HG02970 (cell line): Measurements from ENCODE around the gene C1orf232.

Experiments
- ATAC-seq: cut with Tn5 transposase; IDR thresholded peaks from one replicate; pipeline ENCODE4 v1.9.1; 2021; ENCODE audit warnings: mild to moderate bottlenecking, moderate library complexity, moderate number of reproducible peaks; ENCODE audit not compliant: unreplicated experiment, low FRiP score

C1orf232 gene

DNA sequence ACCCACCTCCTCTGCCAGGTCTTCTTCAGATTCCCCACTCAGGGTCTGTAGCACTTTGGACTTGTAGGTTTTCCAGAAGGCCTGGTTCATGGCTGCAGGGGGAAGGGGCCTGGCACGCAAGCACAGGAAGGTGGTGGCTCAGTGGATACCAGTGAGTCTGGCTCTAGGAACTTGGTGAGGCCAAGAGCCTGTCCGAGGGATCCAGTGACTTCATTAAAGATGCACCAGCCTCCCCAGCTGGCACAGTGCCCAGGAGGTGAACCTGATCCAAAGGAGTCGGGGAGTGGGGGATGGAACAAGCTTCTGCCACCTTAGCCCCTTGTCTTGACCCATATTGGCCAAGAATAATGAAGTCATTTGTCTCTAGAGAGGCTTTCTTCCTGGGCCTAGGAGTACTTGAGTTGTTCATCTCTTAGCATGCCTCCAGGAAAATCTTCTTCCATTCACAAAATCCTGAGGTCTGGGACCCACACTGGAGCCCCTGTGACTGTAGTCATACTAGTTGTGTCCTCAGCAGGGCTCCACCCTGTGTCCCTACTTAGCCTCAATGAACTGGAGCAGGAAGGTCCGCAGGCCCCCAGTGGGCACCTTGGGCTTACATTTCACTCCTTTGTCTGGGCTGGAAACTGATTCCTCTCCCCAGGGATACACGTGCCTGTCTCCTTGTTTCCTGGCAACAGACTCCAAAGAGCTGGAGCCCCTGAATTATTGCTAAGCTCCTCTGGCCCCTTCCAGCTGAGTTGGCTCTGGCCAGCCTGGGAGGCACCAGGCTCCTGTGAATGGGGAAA lies at the start of gene C1orf232:
Gene C1orf232, minus strand, starts transcription at position 554 of the 788 bp plus-strand sequence. Its CDS starts 464 bp downstream, at position 90.
- ATAC-seq = no peak

DNA sequence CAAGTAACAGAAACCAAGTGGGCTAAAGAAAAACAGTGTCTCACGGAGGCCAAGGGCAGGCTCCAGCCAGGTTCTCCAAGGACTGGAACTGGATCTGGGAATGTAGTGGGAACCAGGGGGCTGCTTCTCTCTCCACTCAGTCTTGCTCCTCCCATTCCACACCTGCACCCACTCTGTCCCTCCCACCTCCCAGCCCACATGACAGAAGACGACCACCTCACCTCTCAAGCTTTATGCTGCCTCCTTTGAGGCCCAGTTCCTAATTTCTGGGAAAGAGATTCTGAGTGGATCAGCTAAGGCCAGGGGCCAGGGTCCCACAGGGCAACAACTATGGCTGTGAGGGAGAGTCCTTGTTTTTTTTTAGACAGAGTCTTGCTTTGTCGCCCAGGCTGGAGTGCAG lies 46.5 kb upstream of the C1orf232 start:
- ATAC-seq = no peak

GRCh38 chr1:26213335-26213905 lies 44.7 kb upstream of the C1orf232 start:
- ATAC-seq = no peak

- ATAC-seq = no peak
Observed at GRCh38 chr1:26212726-26213125, 44.0 kb upstream of the C1orf232 start.

DNA sequence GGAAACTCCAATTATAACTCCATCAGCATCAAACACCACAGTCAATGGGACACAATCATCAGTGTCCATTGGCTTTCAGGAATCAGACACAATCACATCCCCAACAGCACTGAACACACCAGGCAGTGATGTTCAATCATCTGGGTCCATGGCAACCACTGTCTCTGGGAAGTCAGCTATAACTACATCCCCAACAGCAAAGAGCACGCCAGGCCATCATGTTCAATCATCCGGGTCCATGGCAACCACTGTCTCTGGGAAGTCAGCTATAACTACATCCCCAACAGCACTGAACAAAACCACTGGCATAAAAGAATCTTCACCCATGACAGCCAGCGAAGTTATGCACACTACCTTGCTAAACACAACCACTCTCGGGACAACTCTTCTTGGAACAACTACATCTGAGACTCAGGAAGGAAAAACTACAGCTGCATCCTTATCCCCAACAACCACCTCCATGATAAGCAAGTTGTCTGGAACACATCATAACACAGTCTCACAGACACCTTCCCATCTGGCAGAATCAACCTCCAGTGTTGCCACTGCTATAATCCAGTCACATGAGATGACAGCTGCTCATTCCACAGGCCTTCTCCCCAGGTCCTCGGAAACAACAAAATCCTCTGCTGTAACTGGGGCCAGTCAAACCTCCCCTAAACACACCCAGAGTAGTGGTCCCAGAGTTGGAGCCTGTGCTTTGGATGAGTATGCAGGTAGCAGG lies 41.5 kb upstream of the C1orf232 start:
- no peak for ATAC-seq

- no peak for ATAC-seq
Observed at GRCh38 chr1:26203642-26204318, 35.0 kb upstream of the C1orf232 start.

GRCh38 chr1:26200413-26200812 lies 31.6 kb upstream of the C1orf232 start:
- ATAC-seq = no peak

DNA sequence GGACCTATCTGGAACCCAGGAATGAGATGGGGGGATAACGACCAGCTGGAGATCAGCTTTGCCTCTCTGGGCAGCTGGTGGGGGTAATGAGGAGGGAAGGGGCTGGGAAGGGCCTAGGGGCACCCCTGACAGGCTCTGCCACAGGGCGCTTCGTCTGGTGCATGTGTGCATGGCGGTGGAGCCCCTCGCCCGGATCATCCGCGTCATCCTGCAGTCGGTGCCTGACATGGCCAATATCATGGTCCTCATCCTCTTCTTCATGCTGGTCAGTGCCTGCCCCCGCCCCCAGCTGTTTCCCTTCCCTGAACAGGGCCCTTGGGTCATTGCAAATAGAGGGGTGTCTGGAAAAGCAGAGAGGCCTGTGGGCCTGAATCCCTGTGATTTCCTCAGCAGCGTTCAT lies 29.1 kb upstream of the C1orf232 start:
- no peak for ATAC-seq

- ATAC-seq = no peak
Observed at GRCh38 chr1:26197301-26197700, 28.5 kb upstream of the C1orf232 start.

DNA sequence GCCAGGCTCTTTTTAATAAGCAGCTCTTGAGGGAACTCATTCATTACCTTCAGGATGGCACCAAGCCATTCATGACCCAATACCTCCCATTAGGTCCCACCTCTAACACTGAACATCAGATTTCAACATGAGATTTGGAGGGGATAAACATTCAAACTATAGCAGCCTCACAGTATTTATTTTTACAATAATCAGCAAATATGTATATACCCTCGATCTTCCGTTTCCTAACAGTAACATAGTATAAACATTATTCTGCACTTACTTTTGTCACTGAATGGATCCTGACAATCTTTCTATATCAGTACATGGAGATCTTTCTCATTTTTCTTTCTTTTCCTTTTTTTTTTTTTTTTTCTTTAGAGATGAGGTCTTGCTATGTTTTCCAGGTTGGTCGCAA lies 27.0 kb upstream of the C1orf232 start:
- ATAC-seq = no peak

GRCh38 chr1:26191739-26192138 lies 23.0 kb upstream of the C1orf232 start:
- no peak for ATAC-seq

- no peak for ATAC-seq
Observed at GRCh38 chr1:26190373-26190987, 21.7 kb upstream of the C1orf232 start, which contains the start of gene CATSPER4. Gene CATSPER4, plus strand, starts transcription at chr1:26190602. Its CDS starts 26 bp downstream, at chr1:26190628.

GRCh38 chr1:26189751-26190275 lies 21.1 kb upstream of the C1orf232 start:
- ATAC-seq = no peak

GRCh38 chr1:26189331-26189730 lies 20.6 kb upstream of the C1orf232 start:
- ATAC-seq = no peak

GRCh38 chr1:26188477-26188876 lies 19.7 kb upstream of the C1orf232 start:
- no peak for ATAC-seq

DNA sequence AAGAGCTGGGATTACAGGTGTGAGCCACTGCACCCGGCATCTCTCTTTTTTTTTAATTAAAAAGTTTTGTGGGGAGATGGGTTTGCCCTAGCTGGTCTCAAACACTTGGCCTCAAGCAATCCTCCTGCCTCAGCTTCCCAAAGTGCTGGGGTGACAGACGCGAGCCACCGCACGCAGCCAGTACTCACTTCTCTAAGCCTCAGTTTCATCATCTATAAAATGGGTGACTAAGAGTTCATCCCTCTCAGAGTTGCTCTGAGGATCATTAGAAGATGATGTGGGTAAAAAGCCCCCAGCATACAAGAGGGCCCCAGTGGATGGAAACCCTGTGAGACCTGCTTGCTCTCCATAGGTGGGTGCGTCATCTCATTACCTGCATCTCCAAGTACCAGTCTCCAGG lies 19.1 kb upstream of the C1orf232 start:
- no peak for ATAC-seq

- ATAC-seq = no peak
Observed at GRCh38 chr1:26184883-26185282, 16.1 kb upstream of the C1orf232 start.

DNA sequence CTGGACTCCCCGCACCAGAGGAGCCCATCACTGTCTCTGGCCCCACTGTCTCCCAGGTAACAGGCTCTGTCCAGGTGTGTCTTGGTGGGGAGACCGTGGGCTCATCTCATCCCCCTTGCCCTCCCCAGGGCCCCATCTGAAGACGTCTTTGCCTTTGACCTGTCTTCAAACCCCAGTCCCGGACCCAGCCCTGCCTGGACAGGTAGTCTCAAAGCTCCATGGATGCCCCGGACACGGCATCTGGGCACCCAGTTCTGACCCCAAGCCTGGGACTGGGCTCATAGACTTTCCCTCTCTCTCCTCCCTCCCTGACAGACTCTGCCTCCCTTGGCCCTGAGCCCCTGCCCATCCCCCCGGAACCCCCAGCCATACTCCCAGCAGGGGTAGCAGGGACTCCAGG lies 15.3 kb upstream of the C1orf232 start:
- no peak for ATAC-seq

DNA sequence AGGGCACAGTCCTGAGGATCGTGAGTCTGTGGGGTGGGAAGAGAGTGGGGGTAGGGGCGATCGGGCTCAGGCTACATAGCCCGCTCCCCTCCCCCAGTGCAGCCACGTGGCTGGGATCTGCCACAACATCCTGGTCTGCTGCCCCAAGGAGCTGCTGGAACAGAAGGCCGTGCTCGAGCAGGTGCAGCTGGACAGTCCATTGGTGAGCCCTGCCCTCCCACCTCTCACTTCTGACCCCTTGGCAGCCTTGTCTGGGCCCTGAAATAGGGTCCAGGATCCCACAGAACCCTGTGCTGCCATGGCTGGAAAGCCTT lies 13.6 kb upstream of the C1orf232 start:
- ATAC-seq = no peak

- ATAC-seq = no peak
Observed at GRCh38 chr1:26181586-26182382, 13.0 kb upstream of the C1orf232 start.
